Trophoblast cell (in vitro differentiated cells and primary cell): Measurements from ENCODE around the gene DGKA.

ENCODE experiments used
- DNase-seq, 2 donors: peaks; one replicate each; pipeline ENCODE4 v3.0.0-alpha.2; 2016
- H2AFZ ChIP-seq: 2 replicates; pipeline ENCODE4 v1.6.1; 2013; ENCODE audit warnings: low read length, moderate library complexity, mild to moderate bottlenecking; ENCODE audit not compliant: insufficient read depth, poor library complexity
- H2AK5ac ChIP-seq: 2 replicates; pipeline ENCODE4 v1.6.1; 2013; ENCODE audit warnings: mild to moderate bottlenecking, low read length
- H2BK120ac ChIP-seq: 2 replicates; pipeline ENCODE4 v1.6.1; 2013; ENCODE audit warnings: low read length, mild to moderate bottlenecking, moderate library complexity; ENCODE audit not compliant: insufficient read depth, poor library complexity
- H2BK12ac ChIP-seq: 2 replicates; pipeline ENCODE4 v1.6.1; 2013; ENCODE audit warnings: mild to moderate bottlenecking, low read length, moderate library complexity
- H2BK5ac ChIP-seq: 2 replicates; pipeline ENCODE4 v1.6.1; 2013; ENCODE audit warnings: low read length, low read depth, moderate library complexity, mild to moderate bottlenecking; ENCODE audit not compliant: poor library complexity
- H3K14ac ChIP-seq: 2 replicates; pipeline ENCODE4 v1.6.1; 2013; ENCODE audit warnings: mild to moderate bottlenecking, low read length
- H3K18ac ChIP-seq: 2 replicates; pipeline ENCODE4 v1.6.1; 2013; ENCODE audit warnings: mild to moderate bottlenecking, low read length
- H3K23ac ChIP-seq: 2 replicates; pipeline ENCODE4 v1.6.1; 2013; ENCODE audit warnings: low read length
- H3K27ac ChIP-seq: 2 replicates; pipeline ENCODE4 v1.5.1; 2013; ENCODE audit warnings: low read depth, mild to moderate bottlenecking, inconsistent platforms, low read length, moderate library complexity
- H3K27me3 ChIP-seq: 2 replicates; pipeline ENCODE4 v1.6.1; 2013; ENCODE audit warnings: inconsistent platforms, mild to moderate bottlenecking, low read length, moderate library complexity; ENCODE audit not compliant: insufficient read depth
- H3K36me3 ChIP-seq, 2 experiments: 1 replicate in 1 of 2; 2 replicates in 1 of 2; pipeline ENCODE4 v1.6.1; 2013; ENCODE audit warnings: low read length in 2 of 2, mild to moderate bottlenecking in 2 of 2, moderate library complexity in 1 of 2; ENCODE audit not compliant: insufficient read depth in 2 of 2, control insufficient read depth in 1 of 2
- H3K4ac ChIP-seq: 2 replicates; pipeline ENCODE4 v1.6.1; 2013; ENCODE audit warnings: low read depth, mild to moderate bottlenecking, low read length, moderate library complexity
- H3K4me1 ChIP-seq, 2 experiments: 1 replicate in 1 of 2; 2 replicates in 1 of 2; pipeline ENCODE4 v1.6.1; 2013; ENCODE audit warnings: low read length in 2 of 2, mild to moderate bottlenecking in 2 of 2, moderate library complexity in 1 of 2; ENCODE audit not compliant: insufficient read depth in 2 of 2, control insufficient read depth in 1 of 2
- H3K4me2 ChIP-seq: 2 replicates; pipeline ENCODE4 v1.6.1; 2013; ENCODE audit warnings: inconsistent platforms, mild to moderate bottlenecking, low read length, moderate library complexity
- H3K4me3 ChIP-seq: 2 replicates; pipeline ENCODE4 v1.5.1; 2013; ENCODE audit warnings: mild to moderate bottlenecking, low read depth, low read length, inconsistent platforms
- H3K79me1 ChIP-seq: one replicate; pipeline ENCODE4 v1.6.1; 2013; ENCODE audit warnings: low read length
- H3K79me2 ChIP-seq: 2 replicates; pipeline ENCODE4 v1.6.1; 2013; ENCODE audit warnings: low read length, mild to moderate bottlenecking; ENCODE audit not compliant: control insufficient read depth, insufficient read depth, poor library complexity
- H3K9ac ChIP-seq: 2 replicates; pipeline ENCODE4 v1.6.1; 2013; ENCODE audit warnings: mild to moderate bottlenecking, low read length
- H3K9me3 ChIP-seq: 2 replicates; pipeline ENCODE4 v1.6.1; 2013; ENCODE audit warnings: low read depth, mild to moderate bottlenecking, control low read depth, inconsistent platforms, low read length; ENCODE audit not compliant: insufficient read depth
- H4K12ac ChIP-seq: 2 replicates; pipeline ENCODE4 v1.6.1; 2013; ENCODE audit warnings: low read depth, mild to moderate bottlenecking, low read length, moderate library complexity
- H4K8ac ChIP-seq: 2 replicates; pipeline ENCODE4 v1.6.1; 2013; ENCODE audit warnings: low read depth, mild to moderate bottlenecking, low read length, moderate library complexity
- H4K91ac ChIP-seq: one replicate; pipeline ENCODE4 v1.6.1; 2013; ENCODE audit warnings: low read depth, mild to moderate bottlenecking, low read length, moderate library complexity
- WGBS: extraction: QIAGEN DNeasy Blood & Tissue Kit; methylation state at CpG from one replicate; pipeline ENCODE4 v1.1.7; 2013; ENCODE audit warnings: missing lambda C conversion rate; ENCODE audit not compliant: insufficient read length, insufficient coverage; ENCODE audit errors: extremely low coverage; 5-methylcytosine and 5-hydroxymethylcytosine counted together

Gene DGKA

GRCh38 chr12:55965240-55965639 lies 34.3 kb downstream of the DGKA start:
- DNase-seq: no peak
- Histone ChIP-seq H3K79me1 (peaks cover 17% of the 10 kb centered on the region), H2BK5ac (no peak overlapping the region), H3K23ac (no peak overlapping the region), H2BK12ac (peak overlapping the region; percentile 43), H3K4me2 (no peak overlapping the region), H3K4me3 (no peak overlapping the region), H3K9ac (no peak overlapping the region), H3K27me3 (no peaks in the 10 kb centered on the region), H3K4ac (no peak overlapping the region), H3K79me2 (peaks cover 18% of the 10 kb centered on the region), H4K8ac (no peak overlapping the region), H4K12ac (no peak overlapping the region), H3K9me3 (no peaks in the 10 kb centered on the region), H3K36me3 (peaks cover 5 to 10% of the 10 kb centered on the region in 2 experiments), H3K14ac (no peak overlapping the region), H2AFZ (no peak overlapping the region), H2AK5ac (peak overlapping the region; percentile 22), H3K18ac (no peak overlapping the region), H2BK120ac (no peak overlapping the region), H4K91ac (peak overlapping the region; percentile 66), H3K4me1 (peaks cover 9 to 18% of the 10 kb centered on the region in 2 experiments), H3K27ac (no peak overlapping the region)
- WGBS: no CpG with 5 or more reads among the region's 5 CpGs

- Histone ChIP-seq H2AK5ac (peak within 1 kb of the TSS; percentile 73), H3K9ac (peak within 1 kb of the TSS; percentile 87), H3K4me3 (peak within 1 kb of the TSS; percentile 89), H2AFZ (peak within 1 kb of the TSS; percentile 82), H3K18ac (peak within 1 kb of the TSS; percentile 83), H4K12ac (peak within 1 kb of the TSS; percentile 47), H3K4me1 (peaks cover 13 to 22% of the 10 kb centered on the region in 2 experiments), H3K79me1 (peaks cover 17% of the 10 kb centered on the region), H4K8ac (peak within 1 kb of the TSS; percentile 76), H3K4ac (peak within 1 kb of the TSS; percentile 93), H3K36me3 (peaks cover 11 to 16% of the 10 kb centered on the region in 2 experiments), H3K27ac (peak within 1 kb of the TSS; percentile 88), H2BK120ac (peak within 1 kb of the TSS; percentile 76), H3K27me3 (no peaks in the 10 kb centered on the region), H4K91ac (peak within 1 kb of the TSS; percentile 92), H3K23ac (no peak within 1 kb of the TSS), H3K4me2 (peak within 1 kb of the TSS; percentile 89), H2BK5ac (peak within 1 kb of the TSS; percentile 90), H3K79me2 (peaks cover 18% of the 10 kb centered on the region), H3K9me3 (no peaks in the 10 kb centered on the region), H2BK12ac (peak within 1 kb of the TSS; percentile 43), H3K14ac (peak within 1 kb of the TSS; percentile 82)
- WGBS: no CpG with 5 or more reads among the region's 4 CpGs
- no peak for DNase-seq
Measured at GRCh38 chr12:55965941-55966407, 35.0 kb downstream of the DGKA start, which contains the start of gene PMEL. TSS of gene PMEL (minus strand) at chr12:55966042. CDS start at chr12:55966011, 31 bp downstream.

GRCh38 chr12:55966408-55967281 lies 35.7 kb downstream of the DGKA start, which contains the start of gene CDK2:
TSS of gene CDK2 (plus strand) at chr12:55966830. CDS start at chr12:55967009, 179 bp downstream.
- H3K18ac ChIP-seq: peak within 1 kb of the TSS; percentile 83
- WGBS: no CpG with 5 or more reads among the region's 45 CpGs
- H2AK5ac ChIP-seq: peak within 1 kb of the TSS; percentile 73

GRCh38 chr12:55969356-55969755 lies 38.4 kb downstream of the DGKA start:
- no peak overlapping the region for H4K12ac ChIP-seq
- WGBS: no CpG with 5 or more reads among the region's 4 CpGs
- no peak overlapping the region for H3K4me3 ChIP-seq

More at GRCh38 chr12:55966408-55967281, 35.7 kb downstream of the DGKA start, which contains the start of gene CDK2:
- peak within 1 kb of the TSS; percentile 90 for H2BK5ac ChIP-seq
- no peak within 1 kb of the TSS for H3K23ac ChIP-seq
- H3K27me3 ChIP-seq: no peaks in the 10 kb centered on the region
- H3K36me3 ChIP-seq: peaks cover 17 to 23% of the 10 kb centered on the region in 2 experiments
- no peaks in the 10 kb centered on the region for H3K9me3 ChIP-seq
- H2AFZ ChIP-seq: peak within 1 kb of the TSS; percentile 82
- peaks cover 20 to 27% of the 10 kb centered on the region in 2 experiments for H3K4me1 ChIP-seq
- peak within 1 kb of the TSS; percentile 89 for H3K4me3 ChIP-seq
- peak within 1 kb of the TSS; percentile 88 for H3K27ac ChIP-seq
- H3K14ac ChIP-seq: peak within 1 kb of the TSS; percentile 82
- H3K4ac ChIP-seq: peak within 1 kb of the TSS; percentile 93
- H4K12ac ChIP-seq: peak within 1 kb of the TSS; percentile 47
- H3K79me2 ChIP-seq: peaks cover 18% of the 10 kb centered on the region
- peak within 1 kb of the TSS; percentile 76 for H4K8ac ChIP-seq
- peak within 1 kb of the TSS; percentile 76 for H2BK120ac ChIP-seq
- peaks cover 17% of the 10 kb centered on the region for H3K79me1 ChIP-seq
- H3K4me2 ChIP-seq: peak within 1 kb of the TSS; percentile 89
- peak within 1 kb of the TSS; percentile 87 for H3K9ac ChIP-seq
- peak within 1 kb of the TSS; percentile 92 for H4K91ac ChIP-seq
- peak; percentile 84 to 94 for DNase-seq
- peak within 1 kb of the TSS; percentile 43 for H2BK12ac ChIP-seq

More at GRCh38 chr12:55969356-55969755, 38.4 kb downstream of the DGKA start:
- no peak overlapping the region for H4K91ac ChIP-seq
- H3K79me1 ChIP-seq: peaks cover 24% of the 10 kb centered on the region
- no peaks in the 10 kb centered on the region for H3K9me3 ChIP-seq
- H3K27me3 ChIP-seq: no peaks in the 10 kb centered on the region
- no peak overlapping the region for H2BK12ac ChIP-seq
- no peak overlapping the region for H2AK5ac ChIP-seq
- DNase-seq: no peak
- H3K27ac ChIP-seq: no peak overlapping the region
- H3K4me1 ChIP-seq: peaks cover 23 to 35% of the 10 kb centered on the region in 2 experiments
- H3K4ac ChIP-seq: no peak overlapping the region
- H3K4me2 ChIP-seq: no peak overlapping the region
- H2AFZ ChIP-seq: no peak overlapping the region
- no peak overlapping the region for H4K8ac ChIP-seq
- no peak overlapping the region for H3K14ac ChIP-seq
- H3K9ac ChIP-seq: no peak overlapping the region
- H3K79me2 ChIP-seq: peaks cover 23% of the 10 kb centered on the region
- no peak overlapping the region for H2BK5ac ChIP-seq
- H3K18ac ChIP-seq: peak overlapping the region; percentile 35
- no peak overlapping the region for H3K23ac ChIP-seq
- H3K36me3 ChIP-seq: peaks cover 17 to 26% of the 10 kb centered on the region in 2 experiments
- no peak overlapping the region for H2BK120ac ChIP-seq
